Activated T-cell treated with anti-CD3 and anti-CD28 coated beads, Interleukin-2, amount 50 U/mL, for 24 hours (primary cell): ENCODE data around the gene AIRE.

ENCODE experiments used
- DNase-seq: peaks from one replicate; pipeline ENCODE4 v3.0.0-alpha.2; 2020
- H3K27ac Mint-ChIP-seq: 2 replicates; pipeline ENCODE4 v1.8.0; 2020; ENCODE audit warnings: mild to moderate bottlenecking, mixed read lengths
- H3K27me3 Mint-ChIP-seq: 2 replicates; pipeline ENCODE4 v1.8.0; 2020; ENCODE audit warnings: mixed read lengths
- H3K36me3 Mint-ChIP-seq: 2 replicates; pipeline ENCODE4 v1.8.0; 2020; ENCODE audit warnings: low read depth, mixed read lengths
- H3K4me1 Mint-ChIP-seq: 2 replicates; pipeline ENCODE4 v1.8.0; 2020; ENCODE audit warnings: low read depth, mixed read lengths
- H3K4me3 Mint-ChIP-seq: 2 replicates; pipeline ENCODE4 v1.8.0; 2020; ENCODE audit warnings: mild to moderate bottlenecking, moderate library complexity, mixed read lengths
- H3K9me3 Mint-ChIP-seq: 2 replicates; pipeline ENCODE4 v1.8.0; 2020; ENCODE audit warnings: mixed read lengths

AIRE gene

DNA sequence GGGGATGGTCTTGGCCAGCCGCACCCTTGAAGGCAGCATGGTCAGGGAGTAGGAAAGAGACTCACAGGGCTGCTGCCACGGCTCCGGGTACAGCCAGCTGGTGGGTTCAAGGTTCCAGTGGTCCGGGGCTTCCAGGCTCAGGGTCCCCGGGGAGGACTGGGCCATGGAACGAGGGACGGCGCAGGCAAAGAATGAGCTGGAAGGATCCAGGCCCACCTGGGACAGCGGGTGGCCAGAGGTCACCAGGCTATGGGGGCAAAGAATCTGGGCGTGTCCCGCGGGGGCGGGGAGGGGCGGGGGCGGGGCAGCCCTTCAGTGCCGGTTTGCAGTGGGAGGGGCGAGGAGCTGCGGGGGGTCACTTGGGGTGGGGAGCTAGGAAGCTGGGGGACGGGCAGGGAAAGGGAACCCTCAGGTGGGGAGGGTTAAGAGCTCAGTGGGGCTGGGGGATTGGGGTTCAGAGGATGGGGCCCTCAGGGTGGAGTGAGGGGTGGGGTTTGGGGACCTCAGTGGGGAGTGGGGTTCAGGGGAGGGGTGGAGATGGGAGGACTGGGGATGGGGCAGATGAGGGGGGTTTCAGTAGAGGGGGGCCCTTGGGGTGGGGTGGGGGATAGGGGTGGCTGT is 23.9 kb upstream of the AIRE start, which contains the start of gene DNMT3L:
Gene DNMT3L (minus strand): TSS at position 223 of the 621 bp plus-strand sequence. CDS start 638 bp downstream, outside the sequence.
- Mint-ChIP-seq H3K27me3 (no peaks in the 10 kb centered on the region), H3K9me3 (no peaks in the 10 kb centered on the region), H3K27ac (no peak within 1 kb of the TSS), H3K4me3 (no peak within 1 kb of the TSS), H3K36me3 (no peaks in the 10 kb centered on the region), H3K4me1 (no peaks in the 10 kb centered on the region)
- no peak for DNase-seq

DNA sequence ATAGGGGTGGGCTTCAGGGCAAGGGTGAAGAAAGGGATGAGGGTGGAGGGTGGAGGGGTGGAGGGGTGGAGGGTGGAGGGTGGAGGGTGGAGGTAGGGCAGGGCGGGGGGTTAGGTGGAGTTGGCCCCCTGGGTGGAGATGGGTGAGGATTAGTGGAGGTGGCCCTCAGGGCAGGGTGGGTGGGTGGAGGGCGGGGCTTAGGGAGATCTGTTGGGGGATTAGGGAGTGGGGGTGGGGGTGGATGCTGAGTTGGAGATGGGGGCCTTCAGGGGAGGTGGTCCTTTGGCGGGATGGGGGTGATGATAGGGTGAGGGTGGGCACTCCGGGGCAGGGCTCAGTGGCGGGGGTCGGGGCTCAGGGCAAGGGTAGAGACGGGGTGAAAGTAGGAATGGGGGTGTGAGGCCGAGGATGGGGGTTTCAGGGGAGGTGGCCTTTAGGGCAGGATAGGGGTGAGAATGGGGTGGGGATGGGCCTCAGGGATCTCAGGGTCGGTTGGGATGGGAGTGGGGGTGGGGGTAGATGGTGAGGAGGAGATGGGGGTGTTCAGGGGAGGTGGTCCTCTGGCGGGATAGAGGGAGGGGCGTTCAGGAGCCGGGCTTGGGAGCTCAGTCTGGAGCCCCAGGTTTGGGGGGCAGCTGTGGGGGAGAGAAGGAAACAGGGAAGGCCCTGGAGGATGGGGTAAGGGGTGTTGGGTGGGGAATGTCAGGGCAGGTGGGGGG is 23.2 kb upstream of the AIRE start:
- no peaks in the 10 kb centered on the region for H3K36me3 Mint-ChIP-seq
- H3K4me3 Mint-ChIP-seq, result no peak overlapping the region
- DNase-seq, result no peak
- no peaks in the 10 kb centered on the region for H3K27me3 Mint-ChIP-seq
- no peaks in the 10 kb centered on the region for H3K9me3 Mint-ChIP-seq
- no peaks in the 10 kb centered on the region for H3K4me1 Mint-ChIP-seq
- no peak overlapping the region for H3K27ac Mint-ChIP-seq

DNA sequence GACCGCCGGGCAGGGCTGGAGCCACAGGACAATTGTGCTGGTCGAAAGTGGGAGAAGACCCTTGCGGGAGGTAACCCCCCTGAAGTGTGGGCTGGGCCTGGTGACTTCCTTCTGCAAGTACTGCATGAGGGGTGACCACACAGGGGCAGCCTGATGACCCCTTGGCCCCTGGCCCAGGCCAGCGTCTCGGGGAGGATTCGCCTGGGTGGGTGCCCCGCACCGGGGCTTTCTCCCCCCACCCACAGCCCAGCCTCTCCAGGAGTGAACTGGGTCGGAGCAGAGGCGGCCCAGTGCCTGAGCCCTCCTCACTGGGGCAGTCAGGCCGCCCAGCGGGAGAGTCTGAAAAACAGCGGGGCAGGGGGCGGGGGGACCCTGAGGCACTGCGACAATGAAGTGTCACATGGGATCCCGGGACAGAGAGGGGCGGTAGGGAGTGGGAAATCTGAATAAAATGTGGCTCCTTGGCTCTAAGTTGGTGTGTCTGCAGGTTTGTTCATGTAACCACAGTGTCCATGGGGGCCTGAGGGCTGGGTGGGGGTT is 22.4 kb upstream of the AIRE start:
- H3K27me3 Mint-ChIP-seq, result no peaks in the 10 kb centered on the region
- no peaks in the 10 kb centered on the region for H3K4me1 Mint-ChIP-seq

DNA sequence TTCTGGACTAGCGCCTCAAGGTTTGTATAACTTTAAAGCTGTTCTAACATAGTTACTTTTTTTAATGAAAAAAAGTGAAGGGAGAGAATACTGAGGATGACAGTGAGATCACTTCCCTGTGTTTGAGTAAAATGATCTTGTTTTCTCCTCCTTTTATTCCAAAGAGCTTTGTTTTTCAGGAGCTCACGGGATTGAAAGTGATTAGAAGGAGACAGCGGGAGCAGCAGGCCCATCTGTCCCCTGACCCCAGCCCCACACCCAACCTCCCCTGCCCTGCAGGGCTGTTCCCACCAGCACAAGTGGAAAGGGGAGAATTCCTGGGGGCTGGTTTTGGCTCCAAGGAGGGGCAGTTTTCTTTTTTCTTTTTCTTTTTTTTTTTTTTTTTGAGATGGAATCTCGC is 21.9 kb upstream of the AIRE start:
- Mint-ChIP-seq H3K4me3 (no peak overlapping the region), H3K36me3 (no peaks in the 10 kb centered on the region)

More for the DNA sequence above, 22.4 kb upstream of the AIRE start:
- no peak for DNase-seq
- H3K4me3 Mint-ChIP-seq, result no peak overlapping the region
- no peaks in the 10 kb centered on the region for H3K9me3 Mint-ChIP-seq
- H3K36me3 Mint-ChIP-seq, result no peaks in the 10 kb centered on the region
- H3K27ac Mint-ChIP-seq, result no peak overlapping the region

DNA sequence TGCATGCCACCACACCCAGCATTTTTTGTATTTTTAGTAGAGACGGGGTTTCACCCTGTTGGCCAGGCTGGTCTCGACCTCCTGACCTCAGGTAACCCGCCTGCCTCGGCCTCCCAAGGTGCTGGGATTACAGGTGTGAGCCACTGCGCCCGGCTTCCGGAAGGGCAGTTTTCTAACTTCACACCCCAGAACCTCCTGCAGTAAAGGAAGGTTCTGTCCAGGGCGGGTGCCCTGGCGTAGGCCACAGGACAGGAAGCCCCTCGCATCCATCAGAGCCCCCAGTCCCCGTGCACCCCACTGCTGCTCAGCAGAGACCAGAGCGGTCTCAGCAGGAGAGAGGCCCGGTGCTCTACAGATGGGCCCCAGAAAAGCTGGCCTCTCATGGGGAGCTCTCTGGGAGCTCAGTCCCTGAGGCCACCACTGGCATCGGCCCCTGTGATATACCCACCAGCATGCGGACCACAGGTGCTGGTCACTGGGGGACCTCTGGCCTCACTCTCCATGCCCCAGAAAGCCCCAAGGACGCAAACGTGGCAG is 19.9 kb upstream of the AIRE start:
- DNase-seq, result no peak
- no peaks in the 10 kb centered on the region for H3K4me1 Mint-ChIP-seq
- no peaks in the 10 kb centered on the region for H3K27me3 Mint-ChIP-seq
- no peak overlapping the region for H3K4me3 Mint-ChIP-seq
- H3K36me3 Mint-ChIP-seq, result no peaks in the 10 kb centered on the region
- no peaks in the 10 kb centered on the region for H3K9me3 Mint-ChIP-seq
- H3K27ac Mint-ChIP-seq, result no peak overlapping the region

More for the DNA sequence above, 21.9 kb upstream of the AIRE start:
- no peak for DNase-seq
- Mint-ChIP-seq H3K4me1 (no peaks in the 10 kb centered on the region), H3K9me3 (no peaks in the 10 kb centered on the region), H3K27ac (no peak overlapping the region), H3K27me3 (no peaks in the 10 kb centered on the region)

DNA sequence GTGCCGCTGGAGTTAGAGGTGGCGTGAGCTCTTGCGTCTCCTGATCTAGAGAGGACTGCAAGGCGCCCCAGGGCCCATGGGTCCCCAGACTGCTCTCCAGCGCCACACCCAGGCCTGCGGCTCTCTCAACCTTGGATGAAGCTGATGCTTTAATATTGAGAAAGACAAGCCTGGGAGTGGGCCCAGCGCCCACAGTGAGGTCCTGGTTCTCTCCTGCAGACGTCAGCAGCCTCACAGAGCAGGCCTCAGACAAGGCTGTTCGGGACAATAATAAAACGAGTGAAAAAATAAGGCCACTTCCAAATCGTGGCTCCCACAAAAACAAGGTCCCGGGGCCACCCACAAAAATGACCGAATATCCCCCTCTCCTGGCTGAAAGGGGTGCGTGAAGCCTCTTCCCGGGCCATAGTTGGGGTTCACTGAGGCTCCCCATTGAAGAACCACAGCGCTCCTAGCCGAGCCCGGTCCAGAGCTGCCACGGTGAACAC is 18.0 kb upstream of the AIRE start:
- no peaks in the 10 kb centered on the region for H3K4me1 Mint-ChIP-seq
- no peaks in the 10 kb centered on the region for H3K27me3 Mint-ChIP-seq
- H3K9me3 Mint-ChIP-seq, result no peaks in the 10 kb centered on the region
- no peak for DNase-seq
- H3K27ac Mint-ChIP-seq, result no peak overlapping the region
- no peak overlapping the region for H3K4me3 Mint-ChIP-seq
- no peaks in the 10 kb centered on the region for H3K36me3 Mint-ChIP-seq

DNA sequence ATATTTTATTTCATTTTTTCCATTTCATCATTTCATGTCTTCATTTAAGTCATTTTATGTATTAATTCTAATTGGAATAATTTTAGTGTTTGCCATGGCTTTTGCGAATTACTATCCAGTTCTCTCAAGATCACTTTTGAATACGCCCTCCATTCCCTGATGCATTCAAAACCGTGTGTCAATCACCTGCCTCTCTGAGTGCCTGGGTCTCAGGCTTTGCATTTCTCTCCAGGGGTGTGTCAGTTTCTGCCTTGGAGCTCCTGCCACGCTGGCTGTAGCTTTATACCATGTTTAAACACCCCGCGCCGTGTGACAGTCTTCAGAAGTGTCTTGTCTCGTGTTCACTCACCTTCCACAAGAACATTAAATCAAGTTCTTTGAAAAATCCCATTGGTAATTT is 16.6 kb upstream of the AIRE start:
- Mint-ChIP-seq H3K27ac (no peak overlapping the region), H3K27me3 (no peaks in the 10 kb centered on the region), H3K9me3 (no peaks in the 10 kb centered on the region), H3K36me3 (no peaks in the 10 kb centered on the region), H3K4me3 (no peak overlapping the region), H3K4me1 (no peaks in the 10 kb centered on the region)
- DNase-seq, result no peak

DNA sequence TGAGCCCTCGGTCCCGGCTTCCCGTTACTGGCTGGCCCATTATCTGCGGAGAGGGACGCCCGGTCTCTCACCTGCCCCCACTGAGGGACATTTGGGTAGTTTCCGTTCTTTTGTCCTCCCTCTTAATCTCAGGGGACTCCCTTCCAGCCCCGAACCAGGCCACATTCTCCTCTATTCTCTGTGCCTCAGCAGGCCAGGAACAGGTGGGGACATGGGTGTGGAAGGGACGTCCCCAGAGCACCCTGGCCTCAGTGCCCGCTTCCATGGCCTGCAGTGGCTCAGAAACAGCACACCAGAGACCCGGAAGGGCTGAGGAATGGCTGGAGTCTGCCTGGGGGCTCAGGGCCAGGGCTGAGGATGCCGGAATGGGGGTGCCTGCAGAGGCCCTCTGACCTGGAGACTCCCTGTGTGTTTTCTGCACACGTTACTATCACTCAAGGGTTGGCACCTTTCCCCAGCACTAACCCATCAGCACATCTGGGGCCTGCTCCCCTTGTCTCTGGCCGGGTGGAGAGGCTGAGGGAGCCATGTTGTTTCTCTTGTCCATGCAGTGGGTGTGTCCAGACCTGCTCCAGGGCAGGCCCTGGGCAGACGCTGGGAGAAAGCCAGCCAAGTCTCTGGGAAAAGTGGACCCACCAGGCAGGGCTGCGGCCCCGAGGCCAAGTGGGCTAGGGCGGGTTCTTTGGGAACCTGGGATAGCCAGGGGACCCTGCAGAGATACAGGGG is 14.0 kb upstream of the AIRE start:
- Mint-ChIP-seq H3K27me3 (no peaks in the 10 kb centered on the region), H3K4me1 (no peaks in the 10 kb centered on the region), H3K27ac (no peak overlapping the region), H3K36me3 (no peaks in the 10 kb centered on the region), H3K4me3 (no peak overlapping the region), H3K9me3 (no peaks in the 10 kb centered on the region)
- no peak for DNase-seq

DNA sequence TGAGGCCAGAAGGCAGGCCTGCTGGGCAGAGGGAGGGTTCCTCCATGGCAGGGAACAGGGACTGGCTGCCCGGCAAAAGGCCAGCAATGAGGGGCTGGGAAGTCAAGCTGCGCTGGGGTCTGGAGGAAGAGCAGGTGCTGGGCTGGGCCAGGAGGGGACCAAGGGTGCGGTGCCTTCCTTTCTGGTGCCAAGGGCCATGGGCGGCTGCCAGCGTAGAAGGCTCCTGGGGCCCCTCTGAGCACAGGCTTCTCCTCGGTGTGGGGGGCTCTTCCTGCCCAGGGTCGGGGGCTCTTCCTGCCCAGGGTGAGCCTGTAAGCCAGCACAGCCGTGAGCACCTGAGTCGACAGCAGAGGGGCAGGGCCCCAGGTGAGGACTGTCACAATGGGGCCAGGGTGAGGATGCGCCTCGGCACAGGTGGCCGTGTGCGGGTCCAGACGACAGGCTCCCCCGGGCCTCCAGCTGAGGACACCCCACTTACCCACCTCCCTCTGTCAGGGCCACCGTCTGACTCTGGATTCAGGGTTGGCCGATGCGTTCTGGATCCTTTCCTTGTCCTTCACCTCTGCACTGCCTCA is 13.3 kb upstream of the AIRE start:
- Mint-ChIP-seq H3K4me3 (no peak overlapping the region), H3K9me3 (no peaks in the 10 kb centered on the region), H3K4me1 (no peaks in the 10 kb centered on the region), H3K36me3 (no peaks in the 10 kb centered on the region), H3K27ac (no peak overlapping the region), H3K27me3 (no peaks in the 10 kb centered on the region)
- DNase-seq, result no peak

DNA sequence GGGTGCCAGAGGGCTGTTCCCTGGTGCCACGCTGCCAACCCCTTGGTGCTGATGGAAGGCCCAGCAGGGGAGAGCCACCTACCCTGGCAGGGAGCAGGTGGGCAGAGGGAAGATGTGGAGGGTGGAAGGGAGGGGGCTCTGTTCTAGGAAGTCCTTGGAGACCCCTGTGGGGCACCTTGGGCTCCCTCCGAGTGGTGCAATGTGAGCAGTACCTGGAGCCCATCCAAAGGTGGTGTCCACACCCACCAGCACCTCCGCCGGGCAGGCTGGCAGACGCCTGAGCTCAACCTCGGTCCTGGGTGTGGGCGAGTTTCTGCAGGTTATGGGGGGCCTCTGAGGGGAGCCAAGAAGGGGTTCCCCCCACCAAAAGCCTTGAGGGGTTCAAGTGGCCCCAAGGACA is 12.6 kb upstream of the AIRE start:
- Mint-ChIP-seq H3K9me3 (no peaks in the 10 kb centered on the region), H3K4me1 (no peaks in the 10 kb centered on the region), H3K27ac (no peak overlapping the region), H3K27me3 (no peaks in the 10 kb centered on the region), H3K4me3 (no peak overlapping the region), H3K36me3 (no peaks in the 10 kb centered on the region)
- no peak for DNase-seq

DNA sequence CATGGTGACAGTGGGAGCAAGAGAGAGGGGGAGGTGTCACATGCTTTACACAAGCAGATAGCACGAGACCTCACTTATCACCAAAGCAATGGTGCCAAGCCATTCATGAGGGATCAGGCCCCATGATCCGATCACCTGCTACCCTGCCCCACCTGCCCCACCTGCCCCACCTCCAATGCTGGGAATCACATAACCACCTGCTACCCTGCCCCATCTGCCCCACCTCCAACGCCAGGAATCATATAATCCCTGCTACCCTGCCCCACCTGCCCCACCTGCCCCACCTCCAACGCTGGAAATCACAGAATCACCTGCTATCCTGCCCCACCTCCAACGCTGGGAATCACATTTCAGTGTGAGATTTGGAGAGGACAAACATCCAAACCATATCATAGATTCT is 10.6 kb upstream of the AIRE start:
- H3K27ac Mint-ChIP-seq, result no peak overlapping the region
- no peaks in the 10 kb centered on the region for H3K27me3 Mint-ChIP-seq
- H3K4me3 Mint-ChIP-seq, result no peak overlapping the region
- no peak for DNase-seq
- H3K36me3 Mint-ChIP-seq, result no peaks in the 10 kb centered on the region
- no peaks in the 10 kb centered on the region for H3K4me1 Mint-ChIP-seq
- H3K9me3 Mint-ChIP-seq, result no peaks in the 10 kb centered on the region

DNA sequence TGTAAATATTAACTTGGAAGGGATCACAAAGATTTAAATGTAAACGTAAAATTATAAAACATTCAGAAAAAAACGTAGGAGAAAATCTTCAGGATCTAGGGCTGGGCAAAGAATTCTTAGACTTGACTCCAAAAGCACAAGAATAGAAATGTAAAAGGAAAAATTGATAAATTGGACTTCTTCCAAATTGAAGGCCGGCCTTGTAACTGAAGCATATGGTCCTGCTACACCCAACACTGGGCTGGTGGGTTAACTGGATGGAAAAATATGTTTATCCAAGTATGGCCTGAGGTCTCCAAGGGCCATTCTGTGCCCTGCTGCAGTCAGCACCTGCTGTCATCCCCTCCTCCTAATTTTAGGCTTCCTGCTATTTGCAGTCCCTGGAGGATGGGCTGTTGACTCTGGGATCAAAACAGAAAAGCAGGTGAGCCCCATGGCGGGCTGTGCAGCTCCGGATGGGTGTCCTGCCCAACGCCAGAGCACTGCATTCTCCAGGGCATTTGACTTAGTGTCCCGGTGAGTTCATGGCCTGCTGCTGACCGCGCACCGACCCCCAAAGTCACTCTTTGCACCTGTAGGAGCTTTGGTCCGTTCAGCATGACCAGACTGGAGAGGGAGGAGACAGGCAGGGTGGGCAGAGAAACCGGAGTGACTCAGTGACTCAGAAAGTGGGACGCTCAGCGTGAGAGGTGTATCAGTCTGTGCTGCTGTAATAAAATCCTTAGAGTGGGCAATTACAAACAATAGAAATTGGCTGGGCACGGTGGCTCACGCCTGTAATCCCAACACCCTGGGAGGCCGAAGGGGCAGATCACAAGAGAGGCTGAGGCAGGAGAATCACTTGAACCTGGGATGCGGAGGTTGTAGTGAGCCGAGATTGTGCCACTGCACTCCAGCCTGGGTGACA is 6.1 kb upstream of the AIRE start:
- Mint-ChIP-seq H3K36me3 (no peaks in the 10 kb centered on the region), H3K27ac (no peak overlapping the region), H3K4me3 (no peak overlapping the region), H3K27me3 (no peaks in the 10 kb centered on the region), H3K4me1 (no peaks in the 10 kb centered on the region), H3K9me3 (no peaks in the 10 kb centered on the region)
- no peak for DNase-seq

DNA sequence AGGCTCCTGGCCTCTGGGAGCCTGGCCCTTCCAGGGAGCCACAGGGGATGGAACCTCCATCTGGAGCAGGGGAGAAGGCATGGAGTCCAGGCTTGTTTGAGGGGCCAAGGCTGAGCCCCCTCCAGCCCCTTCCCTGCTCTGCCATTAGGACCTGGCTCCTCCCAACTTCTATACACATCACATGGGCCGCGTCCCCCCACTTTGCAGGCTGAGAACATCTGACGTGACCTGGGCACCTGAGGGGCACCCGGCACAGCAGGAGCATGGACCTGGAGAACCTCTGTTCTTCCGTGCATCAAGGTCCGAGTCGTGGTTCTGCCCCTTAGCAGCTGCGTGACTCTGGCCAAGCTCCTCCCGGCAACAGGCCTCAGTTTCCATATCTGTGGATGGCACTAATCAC is 3.9 kb upstream of the AIRE start:
- Mint-ChIP-seq H3K9me3 (no peaks in the 10 kb centered on the region), H3K4me1 (no peaks in the 10 kb centered on the region), H3K27ac (no peak overlapping the region), H3K27me3 (no peaks in the 10 kb centered on the region), H3K36me3 (no peaks in the 10 kb centered on the region), H3K4me3 (no peak overlapping the region)
- no peak for DNase-seq
